GM18861 (cell line): ENCODE data around the gene RAX2.

ENCODE experiments used
- ATAC-seq: cut with Tn5 transposase; IDR thresholded peaks from one replicate; pipeline ENCODE4 v1.9.1; 2021; ENCODE audit not compliant: unreplicated experiment

RAX2 gene

DNA sequence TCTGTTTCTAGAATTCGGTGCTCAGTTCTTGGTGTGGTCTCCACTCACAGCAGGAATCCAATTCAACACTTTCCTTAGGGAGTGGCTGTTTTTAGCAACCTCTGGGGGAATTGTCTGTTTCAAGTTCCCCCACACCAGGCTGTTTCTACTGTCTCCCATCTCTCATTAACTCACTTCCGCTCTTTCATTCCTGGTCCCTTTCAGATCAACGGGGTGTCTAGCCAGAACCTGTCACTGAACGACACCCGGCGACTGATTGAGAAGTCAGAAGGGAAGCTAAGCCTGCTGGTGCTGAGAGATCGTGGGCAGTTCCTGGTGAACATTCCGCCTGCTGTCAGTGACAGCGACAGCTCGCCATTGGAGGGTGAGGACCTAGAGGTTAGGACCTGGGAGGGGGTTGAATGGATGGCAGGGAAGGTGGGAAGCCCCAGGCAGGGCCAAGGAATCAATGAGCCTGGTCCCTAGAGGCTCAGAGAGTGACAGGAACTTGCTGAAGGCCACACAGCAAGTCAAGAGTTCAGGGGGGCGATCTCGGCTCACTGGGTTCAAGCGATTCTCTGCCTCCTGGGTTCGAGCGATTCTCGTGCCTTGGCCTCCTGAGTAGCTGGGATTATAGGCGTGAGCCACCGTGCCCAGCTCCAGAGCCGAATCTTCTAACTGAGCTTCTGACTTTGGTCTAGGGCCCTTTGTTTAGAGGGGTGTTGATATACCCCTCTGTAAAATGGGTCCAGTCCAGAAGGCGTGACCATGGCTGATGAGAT, 38.3 kb downstream of the RAX2 start:
- ATAC-seq, result no peak

DNA sequence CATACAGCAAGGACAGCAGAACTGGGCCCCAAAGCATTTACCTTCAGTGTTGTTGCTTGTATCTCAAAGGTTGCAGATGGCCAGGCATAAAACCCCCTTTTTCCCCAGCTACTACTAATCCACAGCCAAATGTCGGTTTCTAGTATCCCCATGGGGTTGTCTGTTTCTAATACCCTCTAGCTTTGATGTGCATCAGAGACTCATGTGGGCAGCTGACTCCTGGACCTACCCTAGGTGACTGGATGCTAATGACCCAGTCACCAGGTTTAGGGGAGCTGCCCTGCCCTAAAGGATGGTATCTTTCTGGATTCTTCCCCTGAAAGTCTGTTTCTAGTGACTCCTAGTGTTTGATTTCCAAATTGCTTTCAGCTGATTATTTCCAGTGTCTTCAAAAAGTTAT, 39.9 kb downstream of the RAX2 start:
- ATAC-seq, result no peak

DNA sequence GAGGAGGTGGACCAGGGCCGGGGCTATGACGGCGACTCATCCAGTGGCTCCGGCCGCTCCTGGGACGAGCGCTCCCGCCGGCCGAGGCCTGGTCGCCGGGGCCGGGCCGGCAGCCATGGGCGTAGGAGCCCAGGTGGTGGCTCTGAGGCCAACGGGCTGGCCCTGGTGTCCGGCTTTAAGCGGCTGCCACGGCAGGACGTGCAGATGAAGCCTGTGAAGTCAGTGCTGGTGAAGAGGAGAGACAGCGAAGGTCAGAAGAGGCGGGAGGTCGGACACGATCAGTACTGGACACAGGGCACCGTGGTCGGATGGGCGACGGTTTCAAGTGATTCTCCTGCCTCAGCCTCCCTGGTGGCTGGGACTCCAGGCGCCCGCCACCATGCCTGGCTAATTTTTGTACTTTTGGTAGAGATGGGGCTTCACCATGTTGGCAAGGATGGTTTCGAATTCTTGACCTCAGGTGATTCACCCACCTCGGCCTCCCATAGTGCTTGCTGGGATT, 41.5 kb downstream of the RAX2 start:
- ATAC-seq, result no peak

DNA sequence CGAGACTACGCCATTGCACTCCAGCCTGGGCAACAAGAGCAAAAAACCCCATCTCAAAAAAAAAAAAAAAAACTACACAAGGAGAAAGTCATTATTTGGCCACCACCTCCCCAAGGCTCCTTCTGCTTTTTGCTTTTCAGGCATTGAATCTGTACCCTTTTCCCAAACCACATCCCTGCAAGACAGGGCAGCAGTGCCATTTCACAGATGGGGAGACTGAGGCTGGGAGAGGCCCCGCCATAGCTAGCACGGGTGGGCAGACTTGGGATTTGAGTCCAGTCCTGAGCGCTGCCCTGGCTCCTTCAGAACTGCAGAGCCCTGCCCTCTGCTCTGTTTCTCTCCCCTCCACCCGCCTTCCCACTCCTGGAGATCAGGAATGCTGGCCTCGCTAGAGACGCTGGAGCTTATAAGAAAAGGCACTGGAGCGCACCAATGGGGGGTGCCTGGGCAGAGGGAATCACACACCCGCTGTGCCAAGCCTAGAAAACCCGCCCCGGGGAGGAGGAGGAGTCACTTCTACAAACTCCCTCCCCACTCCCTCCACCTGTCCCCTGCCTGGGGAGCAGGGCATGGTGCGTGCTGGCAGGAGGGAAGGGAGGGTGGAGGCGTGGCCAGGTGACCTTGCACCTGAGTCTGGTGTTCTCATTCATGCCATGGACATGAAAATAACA, 46.3 kb downstream of the RAX2 start:
- no peak for ATAC-seq

DNA sequence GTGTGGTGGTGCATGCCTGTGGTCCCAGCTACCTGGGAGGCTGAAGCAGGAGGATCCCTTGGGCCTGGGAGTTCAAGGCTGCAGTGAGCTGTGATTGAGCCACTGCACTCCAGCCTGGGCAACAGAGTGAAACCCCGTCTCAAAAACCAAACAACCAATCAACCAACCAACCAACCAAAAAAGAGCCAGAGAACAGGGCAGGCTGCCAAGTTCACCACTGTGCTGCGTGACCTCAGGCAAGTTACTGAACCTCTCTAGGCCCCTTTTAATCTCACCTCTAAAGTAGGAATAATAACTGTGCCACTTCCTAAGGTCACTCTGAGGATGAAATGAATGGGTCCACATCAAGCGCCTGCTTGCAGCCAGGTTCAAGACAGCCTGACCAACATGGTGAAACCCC, 46.9 kb downstream of the RAX2 start:
- ATAC-seq, result no peak

DNA sequence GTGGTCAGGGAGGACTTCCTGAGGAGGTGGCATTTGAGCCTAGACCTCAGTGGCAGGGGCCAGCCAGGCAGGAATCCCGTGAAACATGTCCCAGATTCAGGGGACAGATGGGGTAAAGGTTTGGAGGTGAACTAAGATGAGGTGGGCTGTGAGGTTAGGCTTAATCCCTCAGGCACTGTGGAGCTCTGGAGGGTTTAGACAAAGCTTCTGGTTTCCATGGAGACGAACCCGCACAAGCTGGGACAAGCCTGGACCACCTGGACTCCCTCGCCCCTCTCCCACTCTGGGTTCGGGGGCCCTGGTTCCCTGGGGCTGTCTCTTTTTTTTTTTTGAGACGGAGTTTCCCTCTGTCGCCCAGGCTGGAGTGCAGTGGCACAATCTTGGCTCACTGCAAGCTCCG, 48.1 kb downstream of the RAX2 start:
- no peak for ATAC-seq

DNA sequence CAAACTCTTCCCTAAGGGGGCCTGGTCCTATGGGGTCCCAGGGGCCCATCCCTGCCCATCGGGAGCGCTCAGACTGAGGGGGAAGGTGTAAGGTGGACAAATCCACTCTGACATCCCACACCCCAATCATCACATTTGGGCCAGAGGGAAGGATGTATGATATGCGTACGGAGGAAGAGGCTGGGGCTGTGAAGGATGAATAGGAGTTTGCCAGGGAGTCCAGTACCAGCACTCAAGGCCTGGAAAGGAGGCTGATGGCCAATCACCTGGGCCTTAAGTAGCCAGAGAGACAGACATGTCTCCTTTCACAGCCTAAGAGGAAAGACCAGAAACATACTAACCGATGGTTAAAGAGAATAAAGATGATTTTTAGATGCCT, 48.9 kb downstream of the RAX2 start:
- ATAC-seq, result no peak

DNA sequence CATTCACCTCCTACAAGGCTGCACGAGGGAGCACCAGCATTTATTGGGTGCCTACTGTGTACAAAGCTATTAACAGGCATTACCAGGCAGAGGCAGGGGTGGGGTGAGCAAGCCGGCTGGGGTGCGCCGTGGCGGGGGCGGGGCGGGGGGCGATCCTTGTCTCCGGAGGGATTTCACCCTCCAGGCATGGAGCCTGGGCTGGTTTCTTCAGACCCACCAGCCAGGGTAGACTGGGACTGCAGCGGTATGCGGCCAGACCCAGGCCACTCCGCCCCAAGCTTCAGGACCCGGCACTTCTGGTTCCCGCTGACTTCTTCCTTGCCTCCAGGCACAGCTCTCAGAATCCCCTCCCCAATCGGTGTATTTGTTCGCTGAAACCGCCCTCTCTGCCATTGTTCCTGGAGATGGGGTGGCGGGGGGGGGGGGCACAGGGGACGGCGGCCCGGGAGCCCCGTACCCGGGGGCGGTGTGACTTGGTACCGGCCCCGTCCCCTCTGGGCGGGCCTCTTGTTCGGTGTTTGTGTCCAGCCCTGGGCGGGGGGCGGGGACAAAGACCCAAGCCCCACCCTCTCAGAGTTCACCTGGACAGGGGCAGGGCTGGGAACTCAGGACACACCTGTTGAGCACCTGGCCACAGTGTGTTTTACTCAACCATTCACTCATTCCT, 49.5 kb downstream of the RAX2 start:
- no peak for ATAC-seq

DNA sequence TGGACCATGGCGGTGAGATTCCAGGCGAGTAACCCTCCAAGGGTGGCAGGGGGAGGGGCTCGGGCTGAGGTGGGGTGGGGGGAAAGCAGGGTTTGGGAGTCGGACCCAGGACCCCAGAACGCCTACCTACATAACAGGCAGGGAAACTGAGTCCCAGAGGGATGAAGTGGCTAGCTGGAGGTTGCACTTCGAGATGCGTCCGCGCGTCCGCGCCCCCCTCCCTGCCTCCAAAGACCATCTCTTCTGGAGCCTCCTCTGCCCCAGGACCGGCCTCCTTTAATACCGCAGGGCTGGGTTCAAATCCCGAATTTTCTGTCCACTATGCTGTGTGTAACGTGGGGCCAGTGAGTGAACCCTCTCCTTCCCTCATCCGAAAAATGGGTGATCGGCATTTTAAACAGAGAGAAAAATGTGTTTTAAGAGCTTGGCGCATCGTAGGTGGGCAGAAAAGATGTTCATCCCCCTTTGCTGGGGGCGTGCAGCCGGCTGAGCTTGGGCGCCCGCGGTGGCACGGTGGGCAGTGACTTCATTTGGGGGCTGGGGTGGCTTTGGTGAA, 50.1 kb downstream of the RAX2 start:
- no peak for ATAC-seq

DNA sequence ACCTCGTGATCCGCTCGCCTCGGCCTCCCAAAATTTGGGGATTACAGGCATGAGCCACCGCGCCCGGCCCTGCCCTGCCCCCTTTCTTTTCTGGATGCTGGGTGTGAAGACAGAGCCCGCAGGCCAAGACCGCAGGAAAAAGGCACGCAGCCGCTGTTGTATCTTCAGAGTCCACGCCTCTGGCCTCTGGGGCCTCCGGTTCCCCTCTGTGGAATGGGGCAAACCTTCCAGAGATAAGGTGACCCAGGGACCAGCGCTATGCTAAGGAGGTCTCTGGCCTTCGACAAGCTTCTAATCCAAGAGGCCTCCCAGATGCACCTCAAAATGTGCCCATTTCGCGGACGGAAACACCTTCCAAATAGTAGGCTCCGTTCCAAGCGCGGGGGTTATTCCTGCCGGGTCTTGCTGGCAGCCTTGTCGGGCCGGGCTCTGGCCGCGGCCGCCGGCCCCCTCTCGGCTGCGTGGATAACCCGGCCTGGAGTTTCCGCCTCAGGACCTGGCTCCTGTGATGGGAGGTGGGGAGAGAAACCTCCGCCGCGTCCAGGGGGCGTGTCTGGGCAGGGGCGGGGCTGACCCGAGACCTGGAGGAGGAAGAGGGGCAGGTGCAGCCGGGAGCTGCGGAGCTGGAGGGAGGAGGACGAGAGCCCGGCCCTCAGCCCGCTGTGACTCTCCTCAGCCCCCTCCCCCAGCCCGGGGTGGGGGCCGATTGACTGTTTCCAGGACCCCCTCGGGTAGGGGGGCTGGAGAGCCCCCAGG, 50.7 kb downstream of the RAX2 start:
- no peak for ATAC-seq

DNA sequence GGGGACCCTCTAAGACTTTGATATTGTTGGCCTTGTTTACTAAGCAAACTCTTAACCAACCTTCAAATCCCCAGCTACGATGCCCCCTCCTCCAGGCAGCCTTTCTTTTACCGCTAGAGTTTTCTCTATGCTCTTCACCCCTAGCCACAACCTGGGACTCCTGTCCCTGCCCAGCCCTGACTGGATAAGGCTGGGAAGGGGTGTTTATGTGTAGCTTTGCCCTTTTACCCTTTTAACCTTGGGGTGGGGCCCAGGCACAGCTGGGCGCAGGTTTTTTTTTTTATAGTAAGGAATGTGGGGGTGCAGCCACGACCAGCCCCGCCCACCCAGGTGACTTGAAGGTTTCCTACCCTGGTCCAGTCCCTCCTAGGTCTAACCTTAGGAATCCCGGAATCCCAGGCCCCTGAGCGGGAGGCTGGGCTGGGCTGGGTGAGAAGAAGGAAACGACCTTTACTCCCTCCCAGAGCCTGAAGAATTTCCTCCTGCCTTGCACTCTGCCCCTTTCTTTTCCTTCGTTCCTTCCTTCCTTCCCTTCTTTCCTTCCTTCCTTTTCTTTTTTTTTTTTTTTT, 51.6 kb downstream of the RAX2 start:
- ATAC-seq, result no peak

DNA sequence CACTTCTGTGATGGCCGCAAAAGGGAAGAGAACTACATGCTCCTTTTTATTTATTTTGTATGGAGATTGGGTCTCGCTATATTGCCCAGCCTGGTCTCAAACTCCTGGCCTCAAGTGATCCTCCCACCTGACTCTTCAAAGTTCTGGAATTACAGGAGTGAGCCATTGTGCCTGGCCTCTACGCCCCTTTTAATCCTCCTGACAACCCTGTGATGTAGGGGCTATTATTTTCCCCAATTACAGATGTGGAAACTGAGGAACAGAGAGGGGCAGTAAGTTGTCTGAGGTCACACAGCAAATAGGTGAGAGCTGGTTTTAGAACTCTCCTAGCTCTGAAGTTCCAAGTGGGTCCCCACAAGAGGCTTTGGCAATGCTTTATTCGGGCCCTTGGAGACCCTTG, 52.2 kb downstream of the RAX2 start:
- no peak for ATAC-seq
